PFSK-1 (cell line): ENCODE results near the gene SCNN1B.

ENCODE experiments used
- FOXP2 ChIP-seq: optimal IDR thresholded peaks from 2 replicates; pipeline ENCODE3; 2011; ENCODE audit warnings: borderline replicate concordance, control low read depth, inconsistent platforms; ENCODE audit not compliant: insufficient read depth; ENCODE audit errors: extremely low read length, extremely low read depth
- POLR2AphosphoS5 ChIP-seq: IDR thresholded peaks from 2 replicates; pipeline ENCODE4 v1.6.1; 2012; ENCODE audit warnings: low read depth, mild to moderate bottlenecking, control low read depth, low read length, moderate library complexity
- SIN3A ChIP-seq: IDR thresholded peaks from 2 replicates; pipeline ENCODE4 v1.6.1; 2012; ENCODE audit warnings: mild to moderate bottlenecking, low read length, moderate library complexity, borderline replicate concordance; ENCODE audit not compliant: insufficient read depth
- TAF1 ChIP-seq: IDR thresholded peaks from 2 replicates; pipeline ENCODE4 v1.6.1; 2012; ENCODE audit warnings: low read length, control low read depth, borderline replicate concordance; ENCODE audit not compliant: insufficient read depth
- TF ChIP-seq, protein P1 (sequence below), 2 experiments: IDR thresholded peaks; 2 replicates each; pipeline versions ENCODE4 v1.6.1 to v1.8.0; 2011 to 2012; ENCODE audit warnings: low read depth in 2 of 2, low read length in 2 of 2, control low read depth in 1 of 2, inconsistent platforms in 1 of 2, mild to moderate bottlenecking in 1 of 2, moderate library complexity in 1 of 2; ENCODE audit not compliant: insufficient read depth in 1 of 2

SCNN1B gene

GRCh38 chr16:23293016-23293415, 9.1 kb upstream of the SCNN1B start:
- TF ChIP-seq SIN3A (no peak), TAF1 (no peak), FOXP2 (no peak), POLR2AphosphoS5 (no peak)
- TF ChIP-seq, protein P1, sequence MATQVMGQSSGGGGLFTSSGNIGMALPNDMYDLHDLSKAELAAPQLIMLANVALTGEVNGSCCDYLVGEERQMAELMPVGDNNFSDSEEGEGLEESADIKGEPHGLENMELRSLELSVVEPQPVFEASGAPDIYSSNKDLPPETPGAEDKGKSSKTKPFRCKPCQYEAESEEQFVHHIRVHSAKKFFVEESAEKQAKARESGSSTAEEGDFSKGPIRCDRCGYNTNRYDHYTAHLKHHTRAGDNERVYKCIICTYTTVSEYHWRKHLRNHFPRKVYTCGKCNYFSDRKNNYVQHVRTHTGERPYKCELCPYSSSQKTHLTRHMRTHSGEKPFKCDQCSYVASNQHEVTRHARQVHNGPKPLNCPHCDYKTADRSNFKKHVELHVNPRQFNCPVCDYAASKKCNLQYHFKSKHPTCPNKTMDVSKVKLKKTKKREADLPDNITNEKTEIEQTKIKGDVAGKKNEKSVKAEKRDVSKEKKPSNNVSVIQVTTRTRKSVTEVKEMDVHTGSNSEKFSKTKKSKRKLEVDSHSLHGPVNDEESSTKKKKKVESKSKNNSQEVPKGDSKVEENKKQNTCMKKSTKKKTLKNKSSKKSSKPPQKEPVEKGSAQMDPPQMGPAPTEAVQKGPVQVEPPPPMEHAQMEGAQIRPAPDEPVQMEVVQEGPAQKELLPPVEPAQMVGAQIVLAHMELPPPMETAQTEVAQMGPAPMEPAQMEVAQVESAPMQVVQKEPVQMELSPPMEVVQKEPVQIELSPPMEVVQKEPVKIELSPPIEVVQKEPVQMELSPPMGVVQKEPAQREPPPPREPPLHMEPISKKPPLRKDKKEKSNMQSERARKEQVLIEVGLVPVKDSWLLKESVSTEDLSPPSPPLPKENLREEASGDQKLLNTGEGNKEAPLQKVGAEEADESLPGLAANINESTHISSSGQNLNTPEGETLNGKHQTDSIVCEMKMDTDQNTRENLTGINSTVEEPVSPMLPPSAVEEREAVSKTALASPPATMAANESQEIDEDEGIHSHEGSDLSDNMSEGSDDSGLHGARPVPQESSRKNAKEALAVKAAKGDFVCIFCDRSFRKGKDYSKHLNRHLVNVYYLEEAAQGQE (IDR thresholded peaks at IDR 0.05; ENCODE audit: insufficient read depth in 1 of 2, low read depth in 2 of 2, low read length in 2 of 2), result no peak

DNA sequence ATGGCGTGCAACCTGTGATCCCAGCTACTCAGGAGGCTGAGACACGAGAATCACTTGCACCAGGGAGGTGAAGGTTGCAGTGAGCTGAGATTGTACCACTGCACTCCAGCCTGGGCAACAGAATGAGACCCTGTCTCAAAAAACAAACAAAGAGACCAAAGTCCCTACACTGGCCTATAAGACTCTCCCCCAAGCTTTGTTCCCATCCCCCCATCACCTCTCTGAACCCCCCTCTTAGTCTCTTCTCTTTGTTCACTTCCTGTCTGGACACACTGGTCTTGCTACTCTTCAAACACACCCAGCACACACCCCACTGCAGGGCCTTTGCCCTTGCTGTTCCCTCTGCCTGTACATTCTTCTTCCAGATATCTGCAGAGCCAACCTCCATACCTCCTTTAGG, 7.8 kb upstream of the SCNN1B start:
- TF ChIP-seq TAF1, result no peak
- TF ChIP-seq SIN3A, result no peak
- TF ChIP-seq, protein P1 (IDR thresholded peaks at IDR 0.05; ENCODE audit: insufficient read depth in 1 of 2, low read depth in 2 of 2, low read length in 2 of 2), result no peak
- no peak for TF ChIP-seq FOXP2
- TF ChIP-seq POLR2AphosphoS5, result no peak

GRCh38 chr16:23296994-23297393, 5.1 kb upstream of the SCNN1B start:
- no peak for TF ChIP-seq POLR2AphosphoS5
- no peak for TF ChIP-seq FOXP2
- TF ChIP-seq, protein P1 (IDR thresholded peaks at IDR 0.05; ENCODE audit: insufficient read depth in 1 of 2, low read depth in 2 of 2, low read length in 2 of 2), result no peak

- TF ChIP-seq SIN3A (no peak), FOXP2 (no peak), TAF1 (no peak), POLR2AphosphoS5 (no peak)
- TF ChIP-seq, protein P1 (IDR thresholded peaks at IDR 0.05; ENCODE audit: insufficient read depth in 1 of 2, low read depth in 2 of 2, low read length in 2 of 2), result no peak
Measured at GRCh38 chr16:23298290-23298915, 3.7 kb upstream of the SCNN1B start.
